NCI-H2081 (cell line): ENCODE measurements around the gene CBLL2.
A peak's percentile ranks its signal among the peaks of the same experiment; 100 is the strongest.
"Not testable (repeated sequence)": the region's sequence is repeated elsewhere in the genome, so short reads cannot be mapped to it uniquely, and the experiment has no call there.

Source experiments
- DNase-seq, 2 experiments: peaks; one replicate each; lab custom pipeline; 2025; lab: John Stamatoyannopoulos, UW

The CBLL2 gene

GRCh38 chrX:22272613-22273012, at the start of gene CBLL2:
TSS of gene CBLL2 (plus strand) at chrX:22272913. CDS start at chrX:22272992, 79 bp downstream.
- no peak for DNase-seq

GRCh38 chrX:22234380-22234779, 38.3 kb upstream of the CBLL2 start:
- no peak for DNase-seq

DNA sequence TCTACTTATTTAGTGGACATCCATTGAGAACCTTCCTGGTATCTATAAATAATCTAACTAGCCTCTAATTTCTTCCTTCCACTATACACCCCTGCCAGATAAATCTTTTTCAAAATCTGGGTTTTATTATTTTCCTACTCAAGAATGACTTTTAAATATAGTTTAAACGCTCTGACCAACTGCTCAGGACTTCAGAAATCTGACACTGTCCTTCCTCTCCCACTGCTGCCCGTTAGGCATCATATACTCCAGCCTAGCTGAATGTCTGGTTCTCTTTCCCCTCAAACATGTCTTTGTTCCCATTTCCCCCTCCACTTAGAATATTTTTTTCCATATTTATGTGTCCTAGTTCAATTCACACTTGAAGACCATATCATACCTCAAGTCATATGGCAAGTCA, 35.2 kb upstream of the CBLL2 start:
- no peak for DNase-seq

- no peak for DNase-seq
Measured at GRCh38 chrX:22246620-22247019, 26.1 kb upstream of the CBLL2 start.

GRCh38 chrX:22247169-22247568, 25.5 kb upstream of the CBLL2 start:
- no peak for DNase-seq

DNA sequence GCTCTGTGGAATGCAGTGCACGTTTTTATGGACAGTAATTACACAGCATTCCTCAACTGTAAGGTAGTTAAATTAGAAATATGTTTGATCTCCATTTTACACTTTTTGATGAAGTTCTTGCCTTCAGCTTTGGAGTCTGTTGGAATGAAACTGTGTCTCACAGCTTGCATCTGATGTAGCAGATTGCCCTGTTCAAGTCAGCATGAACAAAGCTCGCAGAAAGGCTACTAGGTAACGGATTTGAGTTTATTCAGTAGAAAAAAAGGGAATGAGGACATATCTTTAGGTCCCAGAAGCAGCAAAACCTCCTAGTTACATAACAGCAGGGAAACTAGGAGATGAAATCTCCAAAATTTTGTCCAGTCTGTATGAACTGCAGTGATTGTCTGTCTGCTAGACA, 24.3 kb upstream of the CBLL2 start:
- DNase-seq = no peak

GRCh38 chrX:22249371-22249770, 23.3 kb upstream of the CBLL2 start:
- DNase-seq = no peak

DNA sequence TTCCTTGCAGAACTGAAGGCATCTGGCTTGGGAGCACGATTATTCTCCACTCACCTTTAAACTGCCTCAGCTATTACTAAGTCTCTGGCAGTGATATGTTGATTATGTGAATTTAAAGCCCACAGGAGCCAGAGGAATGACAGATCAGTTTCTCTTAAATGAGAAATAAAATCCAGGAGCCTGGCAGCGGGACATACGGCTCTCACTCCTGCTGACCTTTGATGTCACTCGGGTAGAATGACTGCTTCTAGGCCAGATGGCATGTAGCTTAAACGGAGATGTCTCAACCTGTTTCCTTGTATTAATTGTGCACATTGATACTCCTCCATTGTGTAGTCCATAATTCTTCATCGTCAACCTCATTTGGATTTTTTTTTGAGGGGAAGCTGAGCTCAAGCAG, 4.0 kb upstream of the CBLL2 start:
- DNase-seq = no peak

DNA sequence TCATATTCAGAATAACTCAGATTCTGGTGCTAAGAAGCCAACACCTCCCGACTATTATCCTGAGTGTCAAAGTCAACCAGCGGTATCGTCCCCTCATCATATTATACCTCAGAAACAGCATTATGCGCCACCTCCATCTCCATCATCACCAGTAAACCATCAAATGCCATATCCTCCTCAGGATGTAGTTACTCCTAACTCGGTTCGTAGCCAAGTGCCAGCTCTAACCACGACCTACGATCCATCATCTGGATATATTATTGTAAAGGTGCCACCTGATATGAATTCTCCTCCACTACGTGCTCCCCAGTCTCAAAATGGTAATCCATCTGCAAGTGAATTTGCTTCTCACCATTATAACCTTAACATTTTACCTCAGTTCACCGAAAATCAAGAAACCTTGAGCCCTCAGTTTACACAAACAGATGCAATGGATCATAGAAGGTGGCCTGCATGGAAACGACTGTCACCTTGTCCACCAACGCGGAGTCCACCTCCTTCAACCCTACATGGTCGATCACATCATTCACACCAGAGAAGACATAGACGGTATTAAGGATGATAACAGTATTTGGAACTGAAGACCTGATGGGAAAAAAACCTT, 1.1 kb downstream of the CBLL2 start:
- DNase-seq = no peak

DNA sequence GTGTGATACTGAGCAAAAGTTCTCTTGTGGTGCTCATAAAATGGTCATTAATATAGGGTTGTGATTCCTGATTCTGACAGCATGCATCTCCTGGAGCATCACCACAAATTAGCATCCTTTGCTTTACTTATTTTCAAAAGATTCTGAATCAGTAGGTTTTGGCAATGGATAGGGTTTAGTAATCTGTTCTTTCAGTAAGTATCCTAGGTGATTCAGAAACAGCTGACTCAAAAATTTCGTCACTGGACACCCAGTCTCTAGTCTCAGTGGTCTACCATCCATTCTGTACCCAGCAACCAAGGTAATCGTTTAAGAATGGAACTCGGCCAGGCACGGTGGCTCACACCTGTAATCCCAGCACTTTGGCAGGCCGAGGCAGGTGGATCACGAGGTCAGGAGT, 4.1 kb downstream of the CBLL2 start:
- DNase-seq = no peak

DNA sequence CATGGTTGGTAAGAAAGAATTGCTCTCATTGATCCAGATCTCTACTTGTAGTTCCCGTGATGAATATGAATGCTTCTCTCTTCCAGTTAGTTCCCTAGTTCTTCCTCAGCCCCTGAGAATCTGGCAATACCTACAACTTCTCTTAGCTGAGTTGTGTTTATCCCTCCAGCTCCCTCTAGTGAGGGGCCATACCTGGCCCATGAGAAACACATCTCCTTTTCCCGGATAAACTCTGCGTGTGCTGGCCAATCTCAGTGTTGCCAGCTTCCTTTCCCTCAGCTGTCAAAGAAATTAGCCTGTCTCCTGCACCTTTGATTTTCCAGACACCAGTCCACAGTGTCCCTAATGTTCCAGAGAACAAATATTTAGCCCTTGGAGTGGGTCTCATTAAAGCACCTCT, 5.7 kb downstream of the CBLL2 start:
- DNase-seq = no peak

DNA sequence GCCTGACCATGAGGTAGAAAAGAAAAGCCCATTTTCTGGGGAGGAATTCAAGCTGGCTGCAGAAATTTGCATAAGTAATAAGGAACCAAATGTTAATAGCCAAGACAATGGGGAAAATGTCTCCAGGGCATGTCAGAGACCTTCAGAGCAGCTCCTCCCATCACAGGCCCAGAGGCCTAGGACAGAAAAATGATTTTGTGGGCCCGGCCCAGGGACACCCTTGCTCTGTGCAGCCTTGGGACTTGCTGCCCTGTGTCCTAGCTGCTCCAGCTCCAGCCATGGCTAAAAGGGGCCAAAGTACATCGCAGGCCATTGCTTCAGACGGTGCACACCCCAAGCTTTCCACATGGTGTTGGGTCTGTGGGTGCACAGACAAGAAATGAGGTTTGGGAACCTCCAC, 16.5 kb downstream of the CBLL2 start:
- not testable (repeated sequence) for DNase-seq

DNA sequence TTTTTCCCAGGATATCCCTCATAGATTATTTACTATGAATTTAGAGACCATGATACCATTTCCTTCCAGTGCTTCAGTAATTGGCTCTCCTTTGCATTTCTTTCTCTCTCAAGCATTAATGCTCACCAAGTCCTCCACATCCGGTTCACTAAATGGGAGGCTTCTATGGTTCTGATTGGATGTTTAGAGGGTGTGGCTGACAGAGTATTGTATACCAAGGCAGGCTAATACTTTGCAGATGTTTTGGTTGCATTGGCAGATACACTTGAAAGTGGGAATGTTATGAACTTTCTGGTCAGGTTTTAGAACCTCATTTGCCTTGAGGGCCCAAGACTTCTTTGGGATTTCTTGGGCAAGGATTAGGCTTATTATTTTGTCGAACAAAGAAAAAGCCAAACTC, 24.2 kb downstream of the CBLL2 start:
- peak in 1 of 2 experiments; percentile 16 for DNase-seq

DNA sequence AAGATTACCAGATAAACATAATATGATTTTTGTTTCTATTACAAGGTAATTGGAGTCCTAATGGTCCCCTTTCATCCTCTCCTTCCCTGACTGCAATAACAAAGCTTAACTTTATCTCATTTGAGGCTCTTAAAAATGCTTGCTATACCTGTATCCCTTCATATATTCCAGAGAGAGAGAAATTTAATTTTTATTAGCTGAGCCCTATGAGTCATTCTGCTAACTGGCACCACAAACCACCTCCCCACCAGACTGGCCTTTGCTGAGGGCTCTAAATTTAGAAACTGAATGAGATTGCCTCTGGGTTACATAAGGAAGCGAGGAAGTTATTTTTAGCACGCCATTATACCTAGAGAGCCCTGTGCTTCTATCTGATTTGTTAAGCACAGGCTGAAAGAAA, 27.4 kb downstream of the CBLL2 start:
- peak; percentile 25 to 64 for DNase-seq

GRCh38 chrX:22310779-22311178, 38.1 kb downstream of the CBLL2 start:
- DNase-seq = no peak

DNA sequence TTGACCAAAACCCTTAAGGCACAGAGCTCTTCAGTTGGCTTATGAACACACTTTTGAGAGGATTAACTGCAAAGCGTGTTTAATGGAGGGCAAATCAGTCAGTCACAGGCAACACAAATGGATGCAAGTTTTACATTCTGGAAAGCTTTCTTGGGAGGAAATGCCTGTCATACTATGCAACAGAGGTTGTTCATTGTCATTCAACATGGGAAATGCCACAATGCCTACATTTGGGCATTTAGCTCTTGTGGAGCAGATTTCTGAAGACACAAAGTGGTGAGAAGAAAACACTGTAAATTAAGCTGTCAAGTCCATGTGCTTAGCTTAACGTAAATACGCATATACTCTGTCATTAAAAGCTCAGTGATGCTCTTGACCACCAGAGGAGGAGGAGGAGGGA, 41.1 kb downstream of the CBLL2 start:
- DNase-seq = no peak

- DNase-seq = no peak
Measured at GRCh38 chrX:22314211-22314610, 41.5 kb downstream of the CBLL2 start.

DNA sequence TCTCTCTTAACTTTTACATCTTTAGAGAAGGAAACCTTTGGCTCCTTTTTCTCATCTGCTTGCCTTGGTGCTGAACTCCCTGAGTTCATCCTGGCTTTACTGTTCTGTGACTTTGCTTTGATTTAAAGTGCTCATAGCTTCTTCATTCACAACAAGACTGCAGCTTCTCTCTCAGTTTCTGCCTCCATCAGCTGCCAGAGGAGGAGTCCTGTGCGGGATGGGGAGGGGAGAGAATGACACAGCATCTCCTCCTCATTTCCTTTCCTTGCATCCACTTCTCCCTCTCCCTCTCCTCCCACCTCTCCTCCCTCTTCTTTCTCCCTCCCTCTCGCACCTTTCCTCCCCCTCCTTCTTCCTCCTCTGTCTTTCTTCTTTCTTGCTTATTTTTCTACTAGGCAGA, 42.0 kb downstream of the CBLL2 start:
- DNase-seq = no peak

GRCh38 chrX:22315151-22315550, 42.4 kb downstream of the CBLL2 start:
- DNase-seq = no peak

DNA sequence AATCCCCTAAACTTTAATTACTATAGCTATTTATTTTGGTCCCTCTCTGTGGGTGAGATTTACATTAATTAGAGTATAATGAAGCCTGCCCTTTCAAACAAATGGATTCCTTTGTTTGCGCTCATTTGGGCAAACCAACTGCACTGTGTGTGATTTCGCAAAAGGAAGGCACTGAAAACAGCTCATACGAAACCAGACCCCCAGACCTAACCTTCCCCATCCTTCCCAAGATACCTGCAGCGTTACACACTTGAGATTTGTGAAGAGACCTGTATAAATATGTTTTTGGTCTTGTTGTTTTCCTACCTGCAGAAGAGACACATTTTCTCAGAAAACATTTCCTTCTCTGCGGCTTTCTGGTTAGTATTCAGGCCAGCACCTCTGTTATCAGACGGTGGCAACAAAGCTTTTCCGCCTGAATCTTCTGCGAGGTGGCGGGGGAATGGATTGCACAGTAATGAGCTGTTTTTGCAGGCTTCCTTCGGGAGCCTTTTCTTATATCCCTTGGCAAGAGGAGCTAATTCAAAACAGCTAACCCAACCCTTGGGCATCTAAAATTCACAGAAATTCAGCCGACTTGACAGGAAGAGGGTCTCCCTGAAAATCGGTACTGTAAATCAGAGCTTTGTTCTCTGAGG, 47.6 kb downstream of the CBLL2 start:
- DNase-seq = no peak

DNA sequence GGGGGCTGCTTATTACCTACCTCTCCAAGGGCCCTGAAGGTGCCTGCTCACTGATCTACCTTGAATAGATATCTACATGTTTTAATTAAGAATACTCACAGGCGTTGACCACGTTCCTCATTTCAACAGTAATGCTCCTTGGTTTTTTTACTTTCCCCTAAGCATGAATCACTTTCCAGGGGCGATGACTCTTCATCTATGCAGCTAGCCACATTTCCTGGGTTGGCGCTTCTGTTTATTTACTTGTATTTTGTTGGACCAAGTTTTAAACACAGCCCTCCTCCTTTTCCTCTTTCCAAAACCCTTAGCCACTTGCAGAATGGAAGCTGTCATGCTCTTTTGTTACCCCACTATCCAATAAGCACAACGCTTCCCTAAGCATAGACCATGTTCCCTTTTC, 50.8 kb downstream of the CBLL2 start:
- no peak for DNase-seq
